ENCODE measurements around the gene HMCN1.

Gene HMCN1

GRCh38 chr1:185938396-185938795, 204.2 kb downstream of the HMCN1 start:
- no peak for TF ChIP-seq CTCF (IDR thresholded peaks at IDR 0.05; ENCODE audit: low read length)
- no peak for TF ChIP-seq EZH2phosphoT487 (IDR thresholded peaks at IDR 0.05; ENCODE audit: low read length)
- no peak for TF ChIP-seq EZH2 (optimal IDR thresholded peaks at IDR 0.05; ENCODE audit: low read depth, low read length)
- Histone ChIP-seq H3K27me3 (replicated peaks; ENCODE audit: insufficient read depth, low read length) (no peaks in the 10 kb centered on the region), H3K4me1 (ENCODE audit: low read length) (no peaks in the 10 kb centered on the region), H3K36me3 (replicated peaks; ENCODE audit: insufficient read depth, low read length) (no peaks in the 10 kb centered on the region), H3F3A (ENCODE audit: insufficient read depth, low read length) (no peaks in the 10 kb centered on the region), H3K27ac (ENCODE audit: low read length) (no peak overlapping the region), H3K4me2 (ENCODE audit: low read depth, low read length) (no peak overlapping the region), H3K79me2 (ENCODE audit: low read length) (no peaks in the 10 kb centered on the region), H4K20me1 (ENCODE audit: insufficient read depth, low read length) (no peaks in the 10 kb centered on the region), H3K4me3 (ENCODE audit: low read length) (no peak overlapping the region), H3K9me2 (replicated peaks; ENCODE audit: insufficient read depth, low read length) (no peaks in the 10 kb centered on the region), H2AFZ (ENCODE audit: low read length) (no peak overlapping the region), H3K9ac (ENCODE audit: low read length) (no peak overlapping the region), H3K9me3 (replicated peaks; ENCODE audit: insufficient read depth, low read length) (no peaks in the 10 kb centered on the region)
- no peak for DNase-seq

- no peak for TF ChIP-seq CTCF (IDR thresholded peaks at IDR 0.05; ENCODE audit: low read length)
- TF ChIP-seq EZH2 (optimal IDR thresholded peaks at IDR 0.05; ENCODE audit: low read depth, low read length): no peak
- no peak for TF ChIP-seq EZH2phosphoT487 (IDR thresholded peaks at IDR 0.05; ENCODE audit: low read length)
- no peak overlapping the region for H3K4me2 ChIP-seq (ENCODE audit: low read depth, low read length)
- DNase-seq: no peak
- no peak overlapping the region for H2AFZ ChIP-seq (ENCODE audit: low read length)
- no peaks in the 10 kb centered on the region for H3K9me2 ChIP-seq (replicated peaks; ENCODE audit: insufficient read depth, low read length)
- H3K36me3 ChIP-seq (replicated peaks; ENCODE audit: insufficient read depth, low read length): no peaks in the 10 kb centered on the region
- no peak overlapping the region for H3K9ac ChIP-seq (ENCODE audit: low read length)
- no peak overlapping the region for H3K4me3 ChIP-seq (ENCODE audit: low read length)
- H4K20me1 ChIP-seq (ENCODE audit: insufficient read depth, low read length): no peaks in the 10 kb centered on the region
- H3K27me3 ChIP-seq (replicated peaks; ENCODE audit: insufficient read depth, low read length): no peaks in the 10 kb centered on the region
- H3K4me1 ChIP-seq (ENCODE audit: low read length): no peaks in the 10 kb centered on the region
- no peaks in the 10 kb centered on the region for H3K79me2 ChIP-seq (ENCODE audit: low read length)
- no peaks in the 10 kb centered on the region for H3K9me3 ChIP-seq (replicated peaks; ENCODE audit: insufficient read depth, low read length)
- no peak overlapping the region for H3K27ac ChIP-seq (ENCODE audit: low read length)
- H3F3A ChIP-seq (ENCODE audit: insufficient read depth, low read length): no peaks in the 10 kb centered on the region
Observed at GRCh38 chr1:185939142-185939541, 205.0 kb downstream of the HMCN1 start.

- Histone ChIP-seq H3K4me1 (ENCODE audit: low read length) (no peaks in the 10 kb centered on the region), H3K27ac (ENCODE audit: low read length) (no peak overlapping the region)
Observed at GRCh38 chr1:185942961-185943360, 208.8 kb downstream of the HMCN1 start.

More at GRCh38 chr1:185942961-185943360, 208.8 kb downstream of the HMCN1 start:
- H4K20me1 ChIP-seq (ENCODE audit: insufficient read depth, low read length): no peaks in the 10 kb centered on the region
- H3K36me3 ChIP-seq (replicated peaks; ENCODE audit: insufficient read depth, low read length): no peaks in the 10 kb centered on the region
- no peak overlapping the region for H2AFZ ChIP-seq (ENCODE audit: low read length)
- DNase-seq: no peak
- TF ChIP-seq EZH2phosphoT487 (IDR thresholded peaks at IDR 0.05; ENCODE audit: low read length) (no peak), EZH2 (optimal IDR thresholded peaks at IDR 0.05; ENCODE audit: low read depth, low read length) (no peak), CTCF (IDR thresholded peaks at IDR 0.05; ENCODE audit: low read length) (no peak)
- H3K9me2 ChIP-seq (replicated peaks; ENCODE audit: insufficient read depth, low read length): no peaks in the 10 kb centered on the region
- no peaks in the 10 kb centered on the region for H3K9me3 ChIP-seq (replicated peaks; ENCODE audit: insufficient read depth, low read length)
- H3K27me3 ChIP-seq (replicated peaks; ENCODE audit: insufficient read depth, low read length): no peaks in the 10 kb centered on the region
- H3F3A ChIP-seq (ENCODE audit: insufficient read depth, low read length): no peaks in the 10 kb centered on the region
- H3K4me3 ChIP-seq (ENCODE audit: low read length): no peak overlapping the region
- H3K9ac ChIP-seq (ENCODE audit: low read length): no peak overlapping the region
- H3K4me2 ChIP-seq (ENCODE audit: low read depth, low read length): no peak overlapping the region
- H3K79me2 ChIP-seq (ENCODE audit: low read length): no peaks in the 10 kb centered on the region
